ENCODE results near the gene LCN15.
A peak's percentile ranks its signal among the peaks of the same experiment; 100 is the strongest.

The LCN15 gene

GRCh38 chr9:136738960-136739359 lies 25.4 kb downstream of the LCN15 start:
- no peak for DNase-seq

- no peak for DNase-seq
Measured at GRCh38 chr9:136735812-136736480, 28.4 kb downstream of the LCN15 start.

- no peak for DNase-seq
Measured at GRCh38 chr9:136734837-136735496, 29.4 kb downstream of the LCN15 start.

GRCh38 chr9:136733611-136734010 lies 30.7 kb downstream of the LCN15 start:
- DNase-seq, result no peak

GRCh38 chr9:136732444-136733178 lies 31.7 kb downstream of the LCN15 start:
- no peak for DNase-seq

- no peak for DNase-seq
Measured at GRCh38 chr9:136729926-136730325, 34.4 kb downstream of the LCN15 start.

- no peak for DNase-seq
Measured at GRCh38 chr9:136729144-136729543, 35.2 kb downstream of the LCN15 start.

GRCh38 chr9:136728548-136729123 lies 35.7 kb downstream of the LCN15 start:
- DNase-seq, result no peak

- DNase-seq, result peak; percentile 85
Measured at GRCh38 chr9:136728080-136728547, 36.2 kb downstream of the LCN15 start.

- DNase-seq, result no peak
Measured at GRCh38 chr9:136726631-136727191, 37.6 kb downstream of the LCN15 start.

GRCh38 chr9:136726118-136726517 lies 38.2 kb downstream of the LCN15 start:
- no peak for DNase-seq

- no peak for DNase-seq
Measured at GRCh38 chr9:136725612-136726011, 38.7 kb downstream of the LCN15 start.

- DNase-seq, result no peak
Measured at GRCh38 chr9:136724772-136725171, 39.5 kb downstream of the LCN15 start.

GRCh38 chr9:136723989-136724388 lies 40.3 kb downstream of the LCN15 start:
- DNase-seq, result no peak

GRCh38 chr9:136723362-136723976 lies 40.8 kb downstream of the LCN15 start:
- DNase-seq, result no peak

GRCh38 chr9:136722969-136723356 lies 41.4 kb downstream of the LCN15 start:
- no peak for DNase-seq

- DNase-seq, result no peak
Measured at GRCh38 chr9:136722093-136722968, 42.0 kb downstream of the LCN15 start.

- no peak for DNase-seq
Measured at GRCh38 chr9:136721339-136722092, 42.8 kb downstream of the LCN15 start.

GRCh38 chr9:136720898-136721338 lies 43.4 kb downstream of the LCN15 start:
- DNase-seq, result no peak

- DNase-seq, result no peak
Measured at GRCh38 chr9:136720251-136720897, 43.9 kb downstream of the LCN15 start.
